Natural killer cell (primary cell): Measurements from ENCODE around the gene NXPH4. TPM values are rescaled to one million over a fixed set of nuclear protein-coding genes. Genes with fewer than 3 reads are reported as not detected.

Source experiments
- ATAC-seq, 3 donors: fragments of 150-1000 bp in 2 of 3; fragments of 200-7000 bp in 1 of 3; cut with Tn5 transposase; 1 replicate in 1 of 3; 2 replicates in 2 of 3; pipeline ENCODE4 v1.10.0; 2021; ENCODE audit warnings: mild to moderate bottlenecking in 2 of 3, moderate library complexity in 2 of 3
- DNase-seq, 2 donors: peaks; one replicate each; pipeline versions ENCODE4 v3.0.0 to v3.0.0-alpha.2; 2013 to 2021; ENCODE audit warnings: mixed read lengths in 1 of 2
- H3K27ac ChIP-seq: one replicate; pipeline ENCODE4 v1.5.1; 2013; ENCODE audit warnings: mild to moderate bottlenecking, low read length
- H3K27me3 ChIP-seq: one replicate; pipeline ENCODE4 v1.6.1; 2013; ENCODE audit warnings: low read length; ENCODE audit not compliant: control insufficient read depth, insufficient read depth
- H3K36me3 ChIP-seq: one replicate; pipeline ENCODE4 v1.6.1; 2013; ENCODE audit warnings: low read length; ENCODE audit not compliant: control insufficient read depth, insufficient read depth
- H3K4me1 ChIP-seq: one replicate; pipeline ENCODE4 v1.6.1; 2013; ENCODE audit warnings: low read length; ENCODE audit not compliant: control insufficient read depth, insufficient read depth
- H3K4me3 ChIP-seq: one replicate; pipeline ENCODE4 v1.5.1; 2013; ENCODE audit warnings: low read length
- H3K9me3 ChIP-seq: one replicate; pipeline ENCODE4 v1.6.1; 2013; ENCODE audit warnings: low read length; ENCODE audit not compliant: control insufficient read depth, insufficient read depth
- H3K27ac Mint-ChIP-seq, 2 donors: one replicate each; pipeline ENCODE4 v1.8.0; 2022; ENCODE audit warnings: mild to moderate bottlenecking in 2 of 2, mixed read lengths in 2 of 2, moderate library complexity in 1 of 2
- H3K27me3 Mint-ChIP-seq, 2 donors: one replicate each; pipeline ENCODE4 v1.8.0; 2022; ENCODE audit warnings: low read depth in 2 of 2, mixed read lengths in 2 of 2
- H3K36me3 Mint-ChIP-seq: one replicate; pipeline ENCODE4 v1.8.0; 2022; ENCODE audit warnings: mixed read lengths
- H3K4me1 Mint-ChIP-seq, 2 donors: one replicate each; pipeline ENCODE4 v1.8.0; 2022; ENCODE audit warnings: mixed read lengths in 2 of 2
- H3K4me3 Mint-ChIP-seq: one replicate; pipeline ENCODE4 v1.8.0; 2022; ENCODE audit warnings: mild to moderate bottlenecking, moderate library complexity, mixed read lengths
- H3K9me3 Mint-ChIP-seq, 2 donors: one replicate each; pipeline ENCODE4 v1.8.0; 2022; ENCODE audit warnings: mixed read lengths in 2 of 2
- WGBS: methylation state at CpG from one replicate; pipeline ENCODE4 v1.1.7; 2013; ENCODE audit warnings: missing lambda C conversion rate; ENCODE audit not compliant: insufficient coverage; 5-methylcytosine and 5-hydroxymethylcytosine counted together
- intact Hi-C: fragments of 100-400 bp; cut with micrococcal nuclease; formaldehyde crosslinking; loops from one replicate; pipeline ENCODE4 v1.14.2; 2022
- total RNA-seq, 4 donors: library from RNA; stranded (reverse); fragments of 120-200 nt in 1 of 4; gene quantifications; one replicate each; pipeline versions ENCODE4 v1.2.3 to v1.2.4, GENCODE V29; 2013 to 2022
- TF ChIP-seq, protein P1 (sequence below): fragments of 200-600 bp; IDR thresholded peaks from one replicate; pipeline ENCODE4 v1.8.0; 2022; ENCODE audit warnings: antibody characterized with exemption

Gene NXPH4
- total RNA-seq, 3 donors from 2014 or later (not counting 1 experiment from before 2014, with no cell fraction given), result 0.82 TPM; not detected in 2

DNA sequence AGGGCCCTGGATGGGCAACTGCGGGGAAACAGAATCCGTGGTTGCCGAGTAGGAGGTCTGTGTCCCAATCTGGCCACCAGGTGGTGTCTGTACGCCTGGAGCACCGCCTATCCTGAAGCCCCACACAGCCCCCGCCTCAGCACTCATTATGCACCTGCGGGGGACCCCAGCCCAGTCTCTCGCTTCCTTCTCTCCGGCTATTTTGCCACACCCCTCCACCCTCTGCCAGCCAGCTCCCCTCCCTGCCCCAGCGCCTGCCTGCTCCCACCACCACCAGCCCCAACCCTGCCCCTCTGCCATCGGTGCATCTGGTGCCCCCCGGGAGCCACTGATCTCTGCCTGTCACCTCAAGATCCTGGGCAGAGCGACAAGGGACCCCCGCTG, 2.2 kb upstream of the NXPH4 start:
- intact Hi-C loops, result loop anchor here (1.0 kb wide), 1 partner anchor 25 kb away; no protein-coding TSS in a partner anchor
- Histone ChIP-seq H3K9me3 (no peaks in the 10 kb centered on the region), H3K27ac (no peak overlapping the region), H3K4me1 (peaks cover 47% of the 10 kb centered on the region), H3K27me3 (peaks cover 55% of the 10 kb centered on the region), H3K36me3 (no peaks in the 10 kb centered on the region), H3K4me3 (no peak overlapping the region)
- Mint-ChIP-seq H3K36me3 (no peaks in the 10 kb centered on the region), H3K4me3 (peak overlapping the region; percentile 63), H3K27me3 (peaks cover 45 to 54% of the 10 kb centered on the region in 2 donors), H3K9me3 (no peaks in the 10 kb centered on the region), H3K4me1 (peaks cover 38 to 53% of the 10 kb centered on the region in 2 donors), H3K27ac (no peak overlapping the region)
- TF ChIP-seq, protein P1, sequence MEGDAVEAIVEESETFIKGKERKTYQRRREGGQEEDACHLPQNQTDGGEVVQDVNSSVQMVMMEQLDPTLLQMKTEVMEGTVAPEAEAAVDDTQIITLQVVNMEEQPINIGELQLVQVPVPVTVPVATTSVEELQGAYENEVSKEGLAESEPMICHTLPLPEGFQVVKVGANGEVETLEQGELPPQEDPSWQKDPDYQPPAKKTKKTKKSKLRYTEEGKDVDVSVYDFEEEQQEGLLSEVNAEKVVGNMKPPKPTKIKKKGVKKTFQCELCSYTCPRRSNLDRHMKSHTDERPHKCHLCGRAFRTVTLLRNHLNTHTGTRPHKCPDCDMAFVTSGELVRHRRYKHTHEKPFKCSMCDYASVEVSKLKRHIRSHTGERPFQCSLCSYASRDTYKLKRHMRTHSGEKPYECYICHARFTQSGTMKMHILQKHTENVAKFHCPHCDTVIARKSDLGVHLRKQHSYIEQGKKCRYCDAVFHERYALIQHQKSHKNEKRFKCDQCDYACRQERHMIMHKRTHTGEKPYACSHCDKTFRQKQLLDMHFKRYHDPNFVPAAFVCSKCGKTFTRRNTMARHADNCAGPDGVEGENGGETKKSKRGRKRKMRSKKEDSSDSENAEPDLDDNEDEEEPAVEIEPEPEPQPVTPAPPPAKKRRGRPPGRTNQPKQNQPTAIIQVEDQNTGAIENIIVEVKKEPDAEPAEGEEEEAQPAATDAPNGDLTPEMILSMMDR, result peak; percentile 60
- peak; percentile 55 to 86 for DNase-seq
- WGBS, result 2% methylated on average over 14 of the region's 14 CpGs
- ATAC-seq, result peak in 2 of 3 donors; percentile 39 to 46

DNA sequence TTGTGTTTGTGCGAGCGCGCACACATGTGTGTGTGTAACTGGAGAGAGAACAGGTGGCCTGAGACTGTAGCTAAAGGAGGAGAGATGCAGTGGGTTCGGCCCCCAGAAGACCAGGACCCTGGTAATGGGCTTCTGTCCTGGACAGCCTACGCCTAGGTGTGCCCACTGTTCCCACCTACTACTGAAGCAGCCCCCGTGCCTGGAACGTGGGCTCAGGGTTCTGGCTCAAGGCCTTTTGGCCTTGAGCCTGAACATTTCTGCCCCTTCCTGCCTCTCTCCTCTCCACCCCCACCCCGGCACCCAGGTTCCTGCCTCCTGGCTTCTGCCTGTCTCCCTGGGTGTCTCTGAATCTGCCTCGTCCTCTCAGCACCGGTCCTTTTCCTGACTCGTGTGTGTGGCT, 1.5 kb upstream of the NXPH4 start:
- Mint-ChIP-seq H3K27ac (peak overlapping the region; percentile 41 to 87), H3K4me1 (peaks cover 38 to 59% of the 10 kb centered on the region in 2 donors), H3K27me3 (peaks cover 52 to 60% of the 10 kb centered on the region in 2 donors), H3K36me3 (no peaks in the 10 kb centered on the region), H3K4me3 (no peak overlapping the region), H3K9me3 (no peaks in the 10 kb centered on the region)
- peaks cover 47% of the 10 kb centered on the region for H3K4me1 ChIP-seq
- WGBS, result 32% methylated on average over 11 of the region's 11 CpGs
- ATAC-seq (no peak), DNase-seq (peak in 1 of 2 donors; percentile 31)
- no peaks in the 10 kb centered on the region for H3K36me3 ChIP-seq
- H3K27ac ChIP-seq, result no peak overlapping the region
- TF ChIP-seq, protein P1, result no peak
- H3K27me3 ChIP-seq, result peaks cover 61% of the 10 kb centered on the region
- intact Hi-C loops, result no loop called here
- no peaks in the 10 kb centered on the region for H3K9me3 ChIP-seq
- H3K4me3 ChIP-seq, result no peak overlapping the region

DNA sequence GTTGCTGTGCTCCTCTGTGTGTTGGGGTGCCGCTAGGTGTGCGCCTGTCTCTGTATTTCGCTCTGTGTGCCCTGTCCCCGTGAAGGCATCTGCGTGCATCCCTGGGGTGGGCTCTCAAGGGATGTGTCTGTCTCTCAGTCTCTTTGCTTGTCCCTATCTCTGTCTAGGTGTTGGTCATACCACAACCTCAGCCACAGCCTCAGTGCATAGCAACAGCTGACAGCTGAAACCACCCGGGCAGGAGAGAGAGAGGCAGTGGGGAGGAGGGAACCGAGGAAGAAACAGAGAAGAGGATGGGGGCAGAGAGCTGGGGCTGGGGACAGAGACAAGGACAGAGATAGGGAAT, 953 bp upstream of the NXPH4 start:
- Mint-ChIP-seq H3K27ac (peak overlapping the region; percentile 41 to 87), H3K9me3 (no peaks in the 10 kb centered on the region), H3K4me3 (peak overlapping the region; percentile 59), H3K36me3 (no peaks in the 10 kb centered on the region), H3K4me1 (peaks cover 38 to 62% of the 10 kb centered on the region in 2 donors), H3K27me3 (peaks cover 55 to 63% of the 10 kb centered on the region in 2 donors)
- TF ChIP-seq, protein P1, result no peak
- H3K4me1 ChIP-seq, result peaks cover 51% of the 10 kb centered on the region
- H3K4me3 ChIP-seq, result peak overlapping the region; percentile 19
- WGBS, result 12% methylated on average over 7 of the region's 7 CpGs
- no peak overlapping the region for H3K27ac ChIP-seq
- peaks cover 62% of the 10 kb centered on the region for H3K27me3 ChIP-seq
- DNase-seq (peak in 1 of 2 donors; percentile 66), ATAC-seq (peak; percentile 38 to 42 (median 39))
- no peaks in the 10 kb centered on the region for H3K9me3 ChIP-seq
- intact Hi-C loops, result loop anchor here (1.0 kb wide), 1 partner anchor 10 kb away; no protein-coding TSS in a partner anchor
- no peaks in the 10 kb centered on the region for H3K36me3 ChIP-seq
